HCT116 (cell line): ENCODE results near the gene TEX2. TPM values are rescaled to one million over a fixed set of nuclear protein-coding genes. Genes with fewer than 3 reads are reported as not detected.

Experiments
- ATAC-seq: fragments of 200-7000 bp; cut with Tn5 transposase; 2 replicates; pipeline ENCODE4 v1.9.1; 2020; ENCODE audit warnings: mild to moderate bottlenecking, moderate library complexity
- BruUV-seq: library from RNA; stranded (reverse); fragments of 400-500 nt; replicated peaks from 2 replicates; lab custom pipeline; 2021; lab: Mats Ljungman, UMichigan
- CTCF ChIA-PET: fragments of 300-600 bp; sonication (Branson Sonifier 250); formaldehyde crosslinking; loops from one replicate; lab custom pipeline; 2021; ENCODE audit warnings: antibody characterized with exemption; lab: Charles Lee
- POLR2A ChIA-PET: fragments of 300-600, 350-600 bp; sonication (Branson Sonifier 250); formaldehyde crosslinking; loops from one replicate; lab custom pipeline; 2021; ENCODE audit warnings: antibody characterized with exemption; lab: Charles Lee
- RAD21 ChIA-PET, 2 experiments: fragments of 300-600 bp; sonication (Branson Sonifier 250); formaldehyde crosslinking; loops; one replicate each; lab custom pipeline; 2023; ENCODE audit warnings: low total read pairs in 2 of 2; ENCODE audit not compliant: uncharacterized antibody in 2 of 2, unreplicated experiment in 2 of 2, low non-redundant PET in 1 of 2; lab: Charles Lee
- DNase-seq: peaks from one replicate; pipeline ENCODE4 v3.0.0-alpha.2; 2010; ENCODE audit warnings: low read depth, low spot score
- H2AFZ ChIP-seq: fragments of 200-600 bp; shearing (Covaris generic), sonication (generic); 2 replicates; pipeline ENCODE4 v1.6.1; 2017; ENCODE audit warnings: low read depth, mixed run types, mixed read lengths, antibody characterized with exemption, low read length; ENCODE audit not compliant: poor library complexity, severe bottlenecking
- H3K27ac ChIP-seq: 2 replicates; pipeline ENCODE4 v1.5.1; 2012; ENCODE audit warnings: low read depth, low read length
- H3K27me3 ChIP-seq: fragments of 200-600 bp; sonication (generic); 2 replicates; pipeline ENCODE4 v1.6.1; 2016; ENCODE audit warnings: mixed run types, low read length, mixed read lengths; ENCODE audit not compliant: insufficient read depth
- H3K36me3 ChIP-seq, 2 experiments: fragments of 200-500 bp in 1 of 2; fragments of 200-600 bp in 1 of 2; sonication (Bioruptor generic) in 1 of 2; sonication (generic) in 1 of 2; 2 replicates each; pipeline versions ENCODE4 v1.5.1 to v1.6.1; 2014 to 2016; ENCODE audit warnings: low read length in 2 of 2, inconsistent platforms in 1 of 2, mixed read lengths in 1 of 2, mixed run types in 1 of 2; ENCODE audit not compliant: insufficient read depth in 2 of 2, control insufficient read depth in 1 of 2
- H3K4me1 ChIP-seq, 2 experiments: fragments of 200-600 bp in 1 of 2; sonication (generic) in 1 of 2; 2 replicates each; pipeline versions ENCODE4 v1.5.1 to v1.6.1; 2012 to 2017; ENCODE audit warnings: low read length in 2 of 2, inconsistent platforms in 1 of 2, mild to moderate bottlenecking in 1 of 2, mixed read lengths in 1 of 2, mixed run types in 1 of 2, moderate library complexity in 1 of 2; ENCODE audit not compliant: insufficient read depth in 2 of 2, control insufficient read depth in 1 of 2
- H3K4me2 ChIP-seq: fragments of 200-600 bp; sonication (generic); 2 replicates; pipeline ENCODE4 v1.6.1; 2017; ENCODE audit warnings: mixed run types, low read length, mixed read lengths
- H3K4me3 ChIP-seq, 2 experiments: fragments of 200-600 bp in 1 of 2; sonication (generic) in 1 of 2; replicated peaks in 1 of 2; 2 replicates each; pipeline ENCODE4 v1.5.1; 2011 to 2016; ENCODE audit warnings: low read length in 2 of 2, control low read depth in 1 of 2, low read depth in 1 of 2, mild to moderate bottlenecking in 1 of 2, mixed read lengths in 1 of 2, mixed run types in 1 of 2
- H3K79me2 ChIP-seq: fragments of 200-600 bp; sonication (generic); 2 replicates; pipeline ENCODE4 v1.6.1; 2017; ENCODE audit warnings: mild to moderate bottlenecking, mixed run types, low read length, moderate library complexity, mixed read lengths; ENCODE audit not compliant: insufficient read depth
- H3K9ac ChIP-seq: fragments of 200-600 bp; sonication (generic); 2 replicates; pipeline ENCODE4 v1.6.1; 2016; ENCODE audit warnings: low read length, mixed read lengths
- H3K9me2 ChIP-seq: fragments of 200-600 bp; sonication (generic), shearing (Covaris generic); 2 replicates; pipeline ENCODE4 v1.6.1; 2017; ENCODE audit warnings: mixed run types, mild to moderate bottlenecking, moderate library complexity; ENCODE audit not compliant: insufficient read depth
- H3K9me3 ChIP-seq, 2 experiments: fragments of 200-500 bp in 1 of 2; fragments of 200-600 bp in 1 of 2; sonication (Bioruptor generic) in 1 of 2; sonication (generic) in 1 of 2; 2 replicates each; pipeline ENCODE4 v1.6.1; 2014 to 2017; ENCODE audit warnings: low read length in 2 of 2, mixed read lengths in 2 of 2, inconsistent platforms in 1 of 2, low read depth in 1 of 2, mild to moderate bottlenecking in 1 of 2, mixed run types in 1 of 2, moderate library complexity in 1 of 2; ENCODE audit not compliant: control insufficient read depth in 1 of 2, insufficient read depth in 1 of 2
- H4K20me1 ChIP-seq: fragments of 200-600 bp; sonication (generic), shearing (Covaris generic); 2 replicates; pipeline ENCODE4 v1.6.1; 2017; ENCODE audit warnings: mixed run types, mild to moderate bottlenecking, moderate library complexity; ENCODE audit not compliant: insufficient read depth
- CBX3 ChIP-seq: IDR thresholded peaks from 2 replicates; pipeline ENCODE4 v1.6.1; 2012; ENCODE audit warnings: low read depth
- CEBPB ChIP-seq: IDR thresholded peaks from 2 replicates; pipeline ENCODE4 v1.6.1; 2012; ENCODE audit warnings: low read depth
- CTCF ChIP-seq, 3 experiments: fragments of 200-600 bp in 1 of 3; sonication (generic) in 1 of 3; IDR thresholded peaks in 2 of 3; conservative IDR thresholded peaks in 1 of 3; 2 replicates each; pipeline ENCODE4 v1.5.1; 2012 to 2017; ENCODE audit warnings: low read depth in 2 of 3, low read length in 2 of 3, antibody characterized with exemption in 1 of 3, borderline replicate concordance in 1 of 3, control low read depth in 1 of 3, mild to moderate bottlenecking in 1 of 3, mixed read lengths in 1 of 3, mixed run types in 1 of 3, moderate library complexity in 1 of 3; ENCODE audit not compliant: insufficient read depth in 1 of 3
- ELF1 ChIP-seq: IDR thresholded peaks from 2 replicates; pipeline ENCODE4 v1.6.1; 2012; ENCODE audit warnings: low read depth, borderline replicate concordance
- EZH2 ChIP-seq: fragments of 200-600 bp; sonication (generic); IDR thresholded peaks from 2 replicates; pipeline ENCODE4 v1.6.1; 2017; ENCODE audit warnings: antibody characterized with exemption, mixed run types
- EZH2phosphoT487 ChIP-seq: fragments of 200-600 bp; IDR thresholded peaks from 2 replicates; pipeline ENCODE4 v1.6.1; 2018; ENCODE audit warnings: antibody characterized with exemption, borderline replicate concordance
- FOSL1 ChIP-seq: IDR thresholded peaks from 2 replicates; pipeline ENCODE4 v1.6.1; 2012; ENCODE audit warnings: low read depth
- MAX ChIP-seq: IDR thresholded peaks from 2 replicates; pipeline ENCODE4 v1.6.1; 2012
- POLR2A ChIP-seq: IDR thresholded peaks from 2 replicates; pipeline ENCODE4 v1.7.0; 2011; ENCODE audit warnings: borderline replicate concordance; ENCODE audit not compliant: insufficient read depth, insufficient read length; ENCODE audit errors: extremely low read depth
- RAD21 ChIP-seq: IDR thresholded peaks from 2 replicates; pipeline ENCODE4 v1.6.1; 2012; ENCODE audit warnings: low read depth, mild to moderate bottlenecking
- REST ChIP-seq: IDR thresholded peaks from 2 replicates; pipeline ENCODE4 v1.6.1; 2012; ENCODE audit warnings: low read depth
- SP1 ChIP-seq: IDR thresholded peaks from 2 replicates; pipeline ENCODE4 v1.6.1; 2012; ENCODE audit warnings: low read depth
- SRF ChIP-seq: IDR thresholded peaks from 2 replicates; pipeline ENCODE4 v1.6.1; 2012; ENCODE audit warnings: low read depth
- ZBTB33 ChIP-seq: IDR thresholded peaks from 2 replicates; pipeline ENCODE4 v1.6.1; 2011; ENCODE audit warnings: mild to moderate bottlenecking, low read length, moderate library complexity; ENCODE audit not compliant: insufficient replicate concordance; ENCODE audit errors: extremely low read depth
- ZFX ChIP-seq: fragments of 450-650 bp; IDR thresholded peaks from 2 replicates; pipeline ENCODE4 v1.6.1; 2017
- ZNF274 ChIP-seq: fragments of 200-500 bp; sonication (Bioruptor generic); IDR thresholded peaks from 2 replicates; pipeline ENCODE4 v1.6.1; 2014; ENCODE audit warnings: mild to moderate bottlenecking, low read depth, low read length, inconsistent platforms
- intact Hi-C: fragments of 100-400 bp; cut with micrococcal nuclease; formaldehyde crosslinking; loops from 2 replicates; pipeline ENCODE4 v1.10.0; 2022
- total RNA-seq: library from RNA; stranded (reverse); gene quantifications from one replicate; pipeline ENCODE4 v1.2.1, GENCODE V29; 2021; ENCODE audit not compliant: unreplicated experiment

The TEX2 gene
- total RNA-seq, 1 experiment from 2014 or later: 24.6 TPM

GRCh38 chr17:64196601-64197000, 66.5 kb downstream of the TEX2 start:
- Histone ChIP-seq H3K36me3 (no peaks in the 10 kb centered on the region), H3K9ac (no peak overlapping the region), H3K4me3 (no peak overlapping the region), H3K27me3 (no peaks in the 10 kb centered on the region), H3K4me2 (no peak overlapping the region), H3K79me2 (0 out of 2 replicates have a peak, but pooled peaks cover 4% of the 10 kb centered on the region), H3K9me3 (no peaks in the 10 kb centered on the region), H2AFZ (no peak overlapping the region), H4K20me1 (no peaks in the 10 kb centered on the region), H3K27ac (no peak overlapping the region), H3K4me1 (peaks cover 0 to 3% of the 10 kb centered on the region in 2 experiments; a peak in 1 of 4 replicates), H3K9me2 (no peaks in the 10 kb centered on the region)
- TF ChIP-seq CBX3 (no peak), FOSL1 (no peak), REST (no peak), MAX (no peak), RAD21 (no peak), CTCF (IDR thresholded peaks at IDR 0.05 in 2 of 3, conservative IDR thresholded peaks at IDR 0.05 in 1 of 3; ENCODE audit: borderline replicate concordance in 1 of 3, insufficient read depth in 1 of 3, low read depth in 2 of 3, low read length in 2 of 3) (no peak), ZBTB33 (no peak), EZH2phosphoT487 (no peak), EZH2 (no peak), ZNF274 (no peak), CEBPB (no peak), SRF (no peak), ZFX (no peak), POLR2A (no peak), SP1 (no peak), ELF1 (no peak)
- CTCF ChIA-PET: no interaction called here
- POLR2A ChIA-PET: no interaction called here
- no TSS peak for BruUV-seq
- intact Hi-C loops: no loop called here
- RAD21 ChIA-PET: no interaction called here
- ATAC-seq (no peak), DNase-seq (no peak)
